Kidney (tissue), 14 donors: Measurements from ENCODE around the gene CRADD. TPM values are rescaled to one million over a fixed set of nuclear protein-coding genes. Genes with fewer than 3 reads are reported as not detected.

ENCODE experiments used
- DNase-seq, 5 donors: peaks; one replicate each; pipeline ENCODE4 v3.0.0-alpha.2; 2013 to 2020
- FAIRE-seq: peaks from 2 replicates; lab custom pipeline; 2012; peaks lifted over from hg19 to GRCh38; lab: Jason Lieb, UNC
- H3K27ac ChIP-seq, 2 donors: one replicate each; pipeline ENCODE4 v1.7.0; 2013; ENCODE audit warnings: low read depth in 2 of 2, low read length in 2 of 2, inconsistent platforms in 1 of 2
- H3K27me3 ChIP-seq: one replicate; pipeline ENCODE4 v1.7.1; 2013; ENCODE audit warnings: low read length, inconsistent platforms; ENCODE audit not compliant: control insufficient read depth, insufficient read depth
- H3K36me3 ChIP-seq, 3 donors: one replicate each; pipeline versions ENCODE4 v1.7.0 to v1.7.1; 2013; ENCODE audit warnings: low read length in 3 of 3, control low read depth in 1 of 3, inconsistent platforms in 1 of 3; ENCODE audit not compliant: insufficient read depth in 3 of 3, control insufficient read depth in 2 of 3
- H3K4me1 ChIP-seq, 3 donors: one replicate each; pipeline versions ENCODE4 v1.7.0 to v1.7.1; 2013; ENCODE audit warnings: low read length in 3 of 3, inconsistent platforms in 1 of 3, low read depth in 1 of 3; ENCODE audit not compliant: control insufficient read depth in 2 of 3, insufficient read depth in 2 of 3
- H3K4me3 ChIP-seq, 3 donors: one replicate each; pipeline versions ENCODE4 v1.7.0 to v1.8.1; 2013; ENCODE audit warnings: low read length in 3 of 3, control low read depth in 1 of 3, inconsistent platforms in 1 of 3
- H3K9ac ChIP-seq, 3 donors: one replicate each; pipeline versions ENCODE4 v1.7.0 to v1.7.1; 2013; ENCODE audit warnings: low read length in 3 of 3, control low read depth in 1 of 3, inconsistent platforms in 1 of 3
- H3K9me3 ChIP-seq, 3 donors: one replicate each; pipeline versions ENCODE4 v1.7.0 to v1.7.1; 2013; ENCODE audit warnings: low read length in 3 of 3, control low read depth in 1 of 3, inconsistent platforms in 1 of 3; ENCODE audit not compliant: control insufficient read depth in 2 of 3, insufficient read depth in 1 of 3
- intact Hi-C: fragments of 100-400 bp; cut with DNase I; formaldehyde crosslinking; loops from one replicate; pipeline ENCODE4 v1.11.1; 2022
- polyA plus RNA-seq: library from polyadenylated mRNA; stranded (reverse); fragments of 350-450 nt; fragmentation: Illumina TruSeq; extraction: RNeasy Lipid Tissue Mini Kit (QIAGEN cat#74804); gene quantifications from one replicate; pipeline ENCODE4 v1.2.3, GENCODE V29; 2014; ENCODE audit warnings: low read depth, low replicate concordance; ENCODE audit not compliant: insufficient read depth
- total RNA-seq: library from RNA; stranded (reverse); fragmentation: NEBNext Ultra II Directional; extraction: Animal tissue kit (Norgen Biotek cat#: 25700); gene quantifications from one replicate; pipeline ENCODE4 v1.2.1, GENCODE V29; 2021
- TF ChIP-seq, protein P1 (sequence below): IDR thresholded peaks from 3 replicates; pipeline ENCODE4 v1.5.1; 2012; ENCODE audit warnings: mild to moderate bottlenecking, moderate library complexity, borderline replicate concordance; ENCODE audit not compliant: insufficient read depth; ENCODE audit errors: extremely low read depth
- donor health status: control.
- donor health status: control.
- donor health status: control.
- donor health status: control.
- donor health status: control.
- donor health status: DM: yes; HTN: yes; CAD: no.
- donor health status: Normal renal cell carcinoma (clear cell type).

CRADD gene
- total and polyA plus RNA-seq, 2 donors from 2014 or later: 19.1 to 28.8 TPM

DNA sequence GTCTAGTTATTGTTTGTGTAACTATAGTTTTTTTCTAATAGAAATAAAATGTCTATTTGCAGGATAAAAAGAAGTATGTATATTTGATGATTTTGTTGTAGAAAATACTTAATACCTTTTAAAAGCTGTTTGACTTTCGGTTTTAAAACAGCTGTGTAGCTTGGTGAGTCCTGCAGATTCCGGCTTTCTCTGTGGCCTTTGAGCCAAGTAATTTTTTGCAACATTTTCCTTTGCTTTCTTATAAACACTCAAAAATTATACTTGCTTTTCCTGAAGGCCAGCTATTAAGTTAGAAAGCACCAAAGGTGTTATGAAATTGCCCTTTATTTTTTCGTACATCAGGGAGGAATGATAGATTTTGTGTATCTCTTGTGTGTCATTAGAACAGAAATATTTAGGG, 63.6 kb downstream of the CRADD start:
- Histone ChIP-seq H3K4me3 (peak overlapping the region in 2 of 3 donors; percentile 77 to 93), H3K9me3 (no peaks in the 10 kb centered on the region), H3K27me3 (no peaks in the 10 kb centered on the region), H3K27ac (peak overlapping the region; percentile 94 to 97), H3K36me3 (no peaks in the 10 kb centered on the region), H3K4me1 (peaks cover 2 to 30% (median 11%) of the 10 kb centered on the region in 3 donors), H3K9ac (peak overlapping the region in 2 of 3 donors; percentile 34 to 85)
- DNase-seq (peak in 1 of 5 donors; percentile 13), FAIRE-seq (no peak)
- TF ChIP-seq, protein P1, sequence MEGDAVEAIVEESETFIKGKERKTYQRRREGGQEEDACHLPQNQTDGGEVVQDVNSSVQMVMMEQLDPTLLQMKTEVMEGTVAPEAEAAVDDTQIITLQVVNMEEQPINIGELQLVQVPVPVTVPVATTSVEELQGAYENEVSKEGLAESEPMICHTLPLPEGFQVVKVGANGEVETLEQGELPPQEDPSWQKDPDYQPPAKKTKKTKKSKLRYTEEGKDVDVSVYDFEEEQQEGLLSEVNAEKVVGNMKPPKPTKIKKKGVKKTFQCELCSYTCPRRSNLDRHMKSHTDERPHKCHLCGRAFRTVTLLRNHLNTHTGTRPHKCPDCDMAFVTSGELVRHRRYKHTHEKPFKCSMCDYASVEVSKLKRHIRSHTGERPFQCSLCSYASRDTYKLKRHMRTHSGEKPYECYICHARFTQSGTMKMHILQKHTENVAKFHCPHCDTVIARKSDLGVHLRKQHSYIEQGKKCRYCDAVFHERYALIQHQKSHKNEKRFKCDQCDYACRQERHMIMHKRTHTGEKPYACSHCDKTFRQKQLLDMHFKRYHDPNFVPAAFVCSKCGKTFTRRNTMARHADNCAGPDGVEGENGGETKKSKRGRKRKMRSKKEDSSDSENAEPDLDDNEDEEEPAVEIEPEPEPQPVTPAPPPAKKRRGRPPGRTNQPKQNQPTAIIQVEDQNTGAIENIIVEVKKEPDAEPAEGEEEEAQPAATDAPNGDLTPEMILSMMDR: no peak
- intact Hi-C loops: no loop called here

DNA sequence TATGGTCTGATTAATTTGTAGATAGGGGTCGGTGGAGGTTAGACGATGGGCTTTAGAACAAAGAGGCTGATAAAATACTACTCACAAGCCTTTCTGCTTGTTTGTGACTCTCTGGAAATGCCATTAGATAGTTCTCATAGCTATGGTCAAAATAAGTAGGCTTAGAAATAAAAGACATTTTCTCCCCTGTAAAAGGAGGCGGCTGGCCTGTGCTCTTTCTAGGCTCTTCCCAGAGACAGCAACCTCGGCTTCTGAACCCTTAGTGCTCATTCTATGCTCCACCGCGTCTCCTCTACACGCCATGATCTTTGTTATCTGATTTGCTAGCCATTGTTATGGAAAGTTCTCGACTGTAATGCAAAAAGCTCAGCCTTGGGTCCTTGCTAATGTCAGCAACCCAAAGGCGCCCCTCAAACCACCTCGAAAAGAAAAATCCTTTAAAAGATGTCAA, 64.5 kb downstream of the CRADD start:
- H3K36me3 ChIP-seq: no peaks in the 10 kb centered on the region
- peak overlapping the region; percentile 58 to 93 (median 77) for H3K4me3 ChIP-seq
- DNase-seq: no peak
- H3K9me3 ChIP-seq: no peaks in the 10 kb centered on the region
- H3K4me1 ChIP-seq: peaks cover 2 to 29% (median 11%) of the 10 kb centered on the region in 3 donors
- peak overlapping the region; percentile 94 to 97 for H3K27ac ChIP-seq
- FAIRE-seq: no peak
- TF ChIP-seq, protein P1: no peak
- H3K27me3 ChIP-seq: no peaks in the 10 kb centered on the region
- H3K9ac ChIP-seq: peak overlapping the region; percentile 53 to 86 (median 85)
- intact Hi-C loops: no loop called here

GRCh38 chr12:93742110-93742934, 65.1 kb downstream of the CRADD start:
- DNase-seq (peak; percentile 71 to 92 (median 88)), FAIRE-seq (no peak)
- H3K27ac ChIP-seq: peak overlapping the region; percentile 94 to 97
- TF ChIP-seq, protein P1: peak; percentile 29
- peaks cover 2 to 29% (median 13%) of the 10 kb centered on the region in 3 donors for H3K4me1 ChIP-seq
- no peaks in the 10 kb centered on the region for H3K36me3 ChIP-seq
- peak overlapping the region; percentile 89 to 97 (median 93) for H3K4me3 ChIP-seq
- no peaks in the 10 kb centered on the region for H3K9me3 ChIP-seq
- H3K9ac ChIP-seq: peak overlapping the region; percentile 86 to 94 (median 86)
- no peaks in the 10 kb centered on the region for H3K27me3 ChIP-seq
- intact Hi-C loops: no loop called here
